Retina (tissue), 1 donor: Measurements from ENCODE around the gene PON1.

Experiments
- DNase-seq: peaks from one replicate; pipeline ENCODE4 v3.0.0-alpha.2; 2016

The PON1 gene

DNA sequence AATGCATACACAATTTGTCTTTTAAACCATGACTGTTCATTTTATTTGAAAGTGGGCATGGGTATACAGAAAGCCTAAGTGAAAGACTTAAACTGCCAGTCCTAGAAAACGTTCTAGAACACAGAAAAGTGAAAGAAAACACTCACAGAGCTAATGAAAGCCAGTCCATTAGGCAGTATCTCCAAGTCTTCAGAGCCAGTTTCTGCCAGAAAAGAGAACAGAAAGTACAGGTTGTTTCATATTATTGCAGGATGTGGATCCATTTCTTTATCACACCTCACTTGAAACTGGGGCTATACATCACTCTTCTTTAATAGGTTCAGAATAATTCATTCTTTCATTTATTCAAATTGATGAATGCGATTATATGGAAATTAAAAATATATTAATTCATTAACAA, 7.7 kb downstream of the PON1 start:
- DNase-seq, result no peak

DNA sequence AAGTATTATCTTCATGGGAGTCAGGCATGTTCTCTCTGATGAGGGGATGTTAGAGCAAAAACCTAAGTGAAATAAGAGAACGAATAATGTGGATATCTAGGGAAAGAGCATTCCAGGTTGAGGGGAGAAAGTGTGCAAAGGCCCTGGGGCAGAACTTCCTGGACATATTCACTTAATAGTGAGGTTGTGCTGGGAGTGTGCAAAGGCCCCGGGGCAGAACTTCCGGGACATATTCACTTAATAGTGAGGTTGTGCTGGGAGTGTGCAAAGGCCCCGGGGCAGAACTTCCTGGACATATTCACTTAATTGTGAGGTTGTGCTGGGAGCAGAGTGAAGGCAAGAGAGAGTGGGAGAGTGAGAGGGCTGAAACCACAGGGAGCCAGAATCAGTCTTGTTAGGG, 11.8 kb downstream of the PON1 start:
- DNase-seq, result no peak

DNA sequence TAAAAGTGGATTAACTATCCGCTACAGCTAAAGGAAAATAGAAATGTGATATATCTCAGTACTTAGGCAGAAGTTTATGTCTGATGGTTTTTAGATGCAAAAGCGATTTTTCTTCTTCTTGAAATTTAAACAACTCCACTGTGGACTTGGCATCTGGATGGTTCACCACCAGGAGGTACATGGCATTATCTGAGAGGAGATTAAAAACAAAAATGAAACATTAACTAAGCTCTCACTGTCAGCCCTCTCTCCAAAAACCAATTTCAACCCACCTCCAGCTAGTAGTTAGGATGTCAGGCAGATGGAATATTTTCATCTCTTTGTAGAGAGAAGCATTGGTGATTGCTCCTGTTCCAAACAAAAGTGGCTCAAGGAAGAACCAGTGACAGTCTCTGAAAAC, 12.9 kb downstream of the PON1 start:
- no peak for DNase-seq

DNA sequence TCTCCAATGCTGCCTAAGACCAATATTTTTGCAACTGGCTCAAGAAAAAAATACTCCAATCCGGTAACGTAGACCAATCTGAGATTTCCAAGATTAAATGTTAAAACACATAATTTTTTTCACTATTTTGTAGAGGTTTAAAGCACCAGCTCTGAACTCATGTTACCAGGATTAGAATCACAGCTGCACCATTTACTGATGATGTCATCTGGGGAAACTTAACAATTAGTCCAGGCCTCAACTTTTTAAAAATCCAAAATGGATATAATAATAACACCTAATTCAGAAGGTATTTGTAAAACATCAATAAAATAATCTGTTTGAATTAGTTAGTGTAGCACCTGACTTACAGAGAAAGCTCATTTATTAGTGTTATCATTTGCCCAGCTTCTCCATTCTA, 14.4 kb downstream of the PON1 start:
- no peak for DNase-seq

DNA sequence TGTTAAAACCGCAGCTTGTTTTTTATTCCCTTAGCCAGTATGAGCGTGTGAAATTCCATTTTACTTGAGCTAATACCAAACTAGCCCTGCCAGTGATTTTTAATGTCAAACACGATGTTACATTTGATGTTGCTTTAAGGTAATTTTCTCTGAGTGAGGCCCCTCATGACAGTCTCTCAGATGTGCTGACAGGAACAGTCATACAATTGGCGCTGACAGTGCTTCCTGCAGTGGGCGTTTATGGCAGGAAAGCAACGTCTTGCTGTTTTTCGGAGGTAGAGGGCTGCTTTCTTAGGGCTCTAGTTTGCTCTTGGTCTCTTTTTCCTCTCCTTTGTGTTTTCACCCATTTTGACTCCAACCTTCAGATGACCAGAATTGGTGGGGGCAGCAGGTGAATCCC, 19.3 kb downstream of the PON1 start:
- DNase-seq, result no peak

DNA sequence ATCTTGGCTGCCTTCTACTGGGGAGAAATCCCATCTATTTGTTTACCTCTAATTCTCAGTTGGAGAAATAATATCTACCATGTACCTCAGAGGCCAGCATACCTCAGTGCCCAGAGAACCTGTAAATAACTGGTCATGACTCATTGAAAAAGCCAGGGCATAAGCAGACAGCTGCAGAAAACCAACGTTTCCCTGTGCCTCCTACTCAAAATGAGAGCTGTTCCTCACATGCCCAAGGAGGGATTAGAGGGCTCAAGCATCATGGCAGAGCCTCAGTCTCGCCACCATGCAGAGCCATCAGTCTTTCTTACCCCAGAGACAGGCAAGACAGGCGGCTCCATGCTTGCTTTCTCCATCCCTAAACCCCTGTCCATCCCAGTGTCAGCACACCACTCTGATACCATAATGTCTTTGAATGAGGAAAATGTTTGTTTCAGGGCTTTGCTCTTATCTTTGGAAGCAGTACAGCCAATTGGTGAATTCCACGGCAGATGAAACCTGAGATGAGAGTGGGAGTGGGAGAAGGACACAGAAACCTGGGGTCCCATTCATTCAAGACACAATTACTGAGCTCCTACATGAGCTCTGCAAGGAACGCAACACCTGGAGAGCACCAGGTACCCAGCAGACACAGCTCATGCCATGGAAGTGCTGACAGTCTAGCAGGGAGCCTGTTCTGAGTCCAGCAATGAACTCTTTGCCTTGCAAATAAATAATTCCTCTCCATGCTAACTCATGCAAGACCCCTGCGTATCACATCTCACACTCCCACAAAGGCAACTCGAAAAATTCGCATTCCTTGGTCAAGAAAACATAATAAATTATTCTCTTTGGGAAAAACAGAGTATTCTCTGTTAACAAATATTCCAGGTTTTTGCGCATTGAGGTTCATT, 21.1 kb downstream of the PON1 start:
- no peak for DNase-seq

DNA sequence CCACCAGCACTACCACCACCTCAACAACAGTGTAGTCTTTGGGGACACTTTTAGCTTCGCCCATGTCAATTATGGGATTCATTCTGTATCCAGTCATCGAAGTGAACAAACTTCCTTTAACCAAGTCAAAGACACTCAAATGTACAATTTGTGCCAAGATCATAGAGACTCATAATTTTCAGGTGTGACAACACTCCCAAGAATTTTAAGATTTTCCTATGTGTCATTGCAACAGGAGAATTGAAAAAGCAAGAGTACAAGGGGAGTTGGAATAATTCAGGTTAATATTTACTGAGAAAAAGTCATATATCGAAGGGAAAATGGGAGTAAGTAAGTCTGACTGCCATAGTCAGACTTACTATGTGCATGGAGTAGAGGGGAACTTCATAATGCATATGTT, 26.2 kb downstream of the PON1 start:
- no peak for DNase-seq

DNA sequence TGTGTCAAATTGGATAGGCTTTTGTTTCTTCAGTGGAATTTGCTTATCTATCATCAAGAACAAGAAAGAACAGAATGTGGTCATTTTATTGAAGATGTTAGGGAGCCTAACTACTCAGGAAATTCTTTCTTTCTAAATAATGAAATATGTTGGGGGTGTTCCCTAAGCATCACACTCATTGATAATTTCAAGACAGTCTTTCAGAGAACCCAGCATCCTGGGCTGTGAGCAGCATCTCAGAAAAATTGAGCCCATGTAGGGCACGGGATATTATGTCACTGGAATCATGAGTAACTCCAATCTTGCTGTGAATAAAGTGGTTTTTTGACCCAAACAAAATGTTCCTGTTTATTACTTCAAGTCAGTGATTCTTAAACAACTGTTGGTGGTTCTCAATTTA, 27.3 kb downstream of the PON1 start:
- DNase-seq, result no peak

DNA sequence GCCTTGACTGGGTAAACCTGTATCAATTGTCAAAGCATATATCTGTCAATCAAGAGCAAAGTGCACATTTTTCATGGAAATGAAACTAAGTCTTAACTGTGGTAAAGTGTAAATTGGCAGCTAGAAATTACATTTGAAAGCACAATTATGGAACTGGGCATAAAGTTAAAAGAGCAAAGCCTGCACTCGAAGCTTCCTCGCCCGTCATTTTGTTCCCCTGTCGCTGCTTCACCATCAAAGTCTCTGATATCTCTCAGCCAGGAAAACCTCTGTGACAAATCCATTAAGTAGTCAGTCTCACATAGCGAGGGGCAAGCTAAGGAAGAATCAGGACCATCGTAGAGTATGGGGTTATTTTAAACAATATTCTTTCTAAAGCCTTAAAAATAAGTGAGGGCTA, 27.9 kb downstream of the PON1 start:
- no peak for DNase-seq

DNA sequence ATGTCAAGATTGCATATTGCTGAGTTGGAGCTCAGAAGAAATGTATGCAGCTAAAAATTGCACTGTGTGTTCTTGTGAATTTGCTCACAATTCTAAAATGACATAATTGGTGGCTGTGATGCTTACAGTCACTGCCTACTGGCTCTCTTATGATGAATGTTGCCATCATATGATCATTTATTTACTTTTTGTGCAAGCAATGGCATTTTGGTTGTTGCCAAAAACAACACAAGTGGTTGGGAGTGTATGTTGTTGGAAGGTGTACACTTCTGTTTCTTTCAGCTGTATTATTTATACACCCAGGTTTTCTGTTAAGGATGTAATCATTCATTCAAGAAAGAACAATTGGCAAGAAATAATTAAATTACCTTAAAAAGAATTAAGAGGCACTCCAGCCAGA, 28.9 kb downstream of the PON1 start:
- no peak for DNase-seq

DNA sequence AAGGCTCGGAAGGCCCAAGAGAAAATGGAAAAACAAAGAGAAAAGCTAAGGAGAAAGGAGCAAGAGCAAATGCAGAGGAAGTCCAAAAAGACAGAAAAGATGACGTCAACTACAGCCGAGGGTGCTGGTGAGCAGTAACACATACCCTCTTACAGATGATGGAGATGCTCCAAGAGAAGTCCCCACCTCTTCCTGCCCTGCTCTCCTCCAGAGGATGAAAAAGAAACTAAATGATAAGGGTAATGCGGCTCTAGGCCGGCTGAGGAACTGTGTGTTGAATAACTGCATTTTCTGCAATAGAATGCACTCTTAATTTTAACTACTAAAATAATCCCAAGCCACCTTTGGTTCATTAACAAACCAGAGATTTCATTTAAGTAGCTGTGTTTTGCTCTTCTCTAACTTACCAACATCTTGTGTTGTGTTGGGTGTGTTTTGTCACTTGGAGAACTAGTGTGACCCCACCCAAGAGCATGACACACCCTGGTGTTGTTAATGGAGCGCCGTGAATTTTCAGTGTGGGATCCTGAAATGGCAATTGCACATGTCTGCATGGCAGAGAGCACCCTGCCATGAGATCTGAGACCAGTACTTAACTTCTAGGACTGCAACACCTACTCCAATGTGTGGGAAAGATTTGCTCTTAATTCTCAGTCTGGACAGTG, 34.0 kb downstream of the PON1 start:
- DNase-seq, result no peak

DNA sequence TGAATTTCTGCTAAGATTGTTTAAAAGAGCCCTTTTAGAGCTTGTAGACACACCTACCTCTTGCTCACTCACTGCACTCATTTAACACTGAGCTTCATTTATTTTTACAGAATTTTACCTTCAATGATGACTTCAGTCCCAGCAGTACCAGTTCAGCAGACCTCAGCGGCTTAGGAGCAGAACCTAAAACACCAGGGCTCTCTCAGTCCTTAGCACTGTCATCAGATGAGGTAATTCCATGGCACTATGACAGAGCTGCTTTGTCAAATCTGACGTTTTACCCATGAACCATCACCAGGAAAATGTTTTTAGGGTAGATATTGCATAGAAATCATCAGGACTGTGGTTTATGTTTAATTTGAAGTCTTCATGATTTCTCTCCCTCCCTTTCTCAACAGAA, 38.2 kb downstream of the PON1 start:
- DNase-seq, result no peak

DNA sequence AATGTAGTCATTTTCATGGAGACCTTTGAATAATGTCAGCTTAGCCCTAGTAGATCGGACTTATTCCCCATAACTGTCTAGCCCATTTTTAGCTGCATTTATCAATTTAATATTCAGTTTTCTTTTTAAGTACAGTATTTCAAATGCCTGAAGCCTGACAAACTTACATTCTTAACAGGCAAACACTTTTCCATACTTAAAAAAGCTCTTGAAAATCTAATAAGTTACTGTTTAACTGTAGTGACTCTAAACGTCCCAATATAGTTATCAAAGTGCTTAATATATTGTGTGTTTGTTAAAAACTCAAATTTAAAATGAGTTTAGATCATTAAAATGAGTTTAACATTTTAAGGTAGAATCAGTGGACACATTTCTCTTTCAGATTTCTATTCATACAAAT, 44.9 kb downstream of the PON1 start:
- no peak for DNase-seq

DNA sequence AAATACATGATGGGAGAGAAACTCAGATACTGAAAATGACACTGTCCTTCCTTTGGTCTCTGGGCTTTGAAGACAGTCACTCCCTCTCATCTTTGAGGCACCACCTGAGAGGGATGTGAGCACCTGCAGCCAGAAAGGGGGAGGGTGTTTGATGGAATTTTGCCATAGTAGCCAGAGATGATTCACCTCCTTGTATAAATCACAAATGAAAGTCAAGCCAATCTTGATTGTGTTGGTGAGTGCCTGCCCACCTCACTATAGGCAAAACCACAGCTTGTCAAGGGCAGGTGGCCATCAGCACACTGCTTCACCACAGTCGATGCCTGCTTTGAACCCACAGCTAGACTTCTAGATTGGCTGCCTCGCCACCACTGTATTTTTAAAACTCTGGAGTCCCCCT, 48.2 kb downstream of the PON1 start:
- no peak for DNase-seq

DNA sequence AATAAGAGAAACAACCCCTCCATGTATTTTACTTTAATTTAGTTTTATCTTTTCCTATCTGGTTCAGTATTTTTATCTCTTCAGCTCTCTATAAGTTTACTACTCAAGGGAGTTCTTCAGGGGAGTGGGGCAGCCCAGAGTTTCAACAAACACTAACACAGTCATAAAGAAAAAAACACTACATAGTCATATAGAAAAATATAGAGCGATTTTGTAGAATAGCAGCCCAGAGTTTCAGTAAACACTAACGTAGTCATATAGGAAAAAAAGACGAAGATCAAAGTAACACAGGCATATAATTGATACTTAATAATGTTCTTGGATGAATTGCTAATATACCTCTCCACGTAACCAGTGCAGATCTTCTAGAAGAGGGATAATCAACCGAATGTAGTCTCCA, 54.7 kb downstream of the PON1 start:
- no peak for DNase-seq

DNA sequence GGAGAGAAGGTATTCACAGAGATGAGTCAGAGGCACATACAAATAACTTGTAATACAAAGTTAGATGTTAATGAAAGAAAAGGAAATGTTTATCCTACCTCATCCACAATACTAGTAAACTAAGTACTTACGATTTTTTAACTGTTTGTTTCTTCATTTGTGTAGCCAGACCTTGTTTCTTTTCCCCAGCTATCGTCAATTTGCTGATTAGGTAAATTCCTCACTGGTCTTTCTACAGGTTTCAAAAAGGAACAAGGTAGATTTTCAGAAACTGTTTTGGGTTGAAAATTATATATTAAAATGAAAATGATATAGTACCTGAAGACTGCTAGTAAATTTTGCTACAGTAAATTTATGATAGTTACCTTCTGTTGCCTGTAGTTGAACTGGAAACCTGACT, 56.6 kb downstream of the PON1 start:
- no peak for DNase-seq

DNA sequence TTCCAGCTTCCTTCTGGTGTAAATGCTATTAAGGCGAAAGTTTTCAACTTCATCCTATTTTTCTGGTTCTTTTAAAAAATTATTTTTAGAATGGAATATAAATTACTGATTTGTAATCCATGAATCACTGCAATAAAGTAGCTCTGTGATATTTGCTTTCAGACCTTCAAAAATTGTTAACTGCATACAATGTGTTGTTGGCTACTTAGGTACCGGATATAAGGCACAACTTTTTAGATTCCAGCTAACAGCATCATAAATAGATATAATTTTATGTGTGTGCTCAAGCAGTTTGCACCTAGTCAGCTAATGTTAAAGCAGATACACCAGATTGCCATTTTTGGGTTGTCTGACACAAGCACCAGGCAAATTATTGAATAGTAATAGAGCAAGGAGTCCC, 58.7 kb downstream of the PON1 start:
- no peak for DNase-seq

DNA sequence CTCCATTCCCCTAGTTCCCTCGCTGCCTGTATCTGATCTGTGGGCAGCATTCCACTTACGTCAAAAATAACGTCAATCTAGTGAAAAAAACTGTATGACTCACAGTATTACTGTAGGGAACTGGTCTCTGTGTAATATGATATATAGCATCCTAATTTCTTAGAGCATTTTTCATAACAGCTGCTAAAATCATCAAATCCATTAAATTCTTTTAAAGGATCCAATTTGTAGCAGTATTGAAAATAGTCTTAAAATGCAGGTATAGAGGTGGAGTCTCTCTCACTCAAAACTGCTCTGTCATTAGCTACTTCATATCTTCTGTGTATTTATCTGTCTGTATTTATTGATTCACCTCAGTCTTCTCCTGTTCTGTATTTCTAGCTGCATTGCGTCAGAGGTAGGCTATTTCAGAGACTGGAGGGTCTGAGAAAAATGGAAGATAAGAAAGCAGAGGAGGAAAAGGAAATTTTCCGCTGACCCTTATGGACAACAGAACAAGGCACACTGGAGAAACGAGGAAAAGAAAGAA, 59.9 kb downstream of the PON1 start:
- DNase-seq, result no peak

DNA sequence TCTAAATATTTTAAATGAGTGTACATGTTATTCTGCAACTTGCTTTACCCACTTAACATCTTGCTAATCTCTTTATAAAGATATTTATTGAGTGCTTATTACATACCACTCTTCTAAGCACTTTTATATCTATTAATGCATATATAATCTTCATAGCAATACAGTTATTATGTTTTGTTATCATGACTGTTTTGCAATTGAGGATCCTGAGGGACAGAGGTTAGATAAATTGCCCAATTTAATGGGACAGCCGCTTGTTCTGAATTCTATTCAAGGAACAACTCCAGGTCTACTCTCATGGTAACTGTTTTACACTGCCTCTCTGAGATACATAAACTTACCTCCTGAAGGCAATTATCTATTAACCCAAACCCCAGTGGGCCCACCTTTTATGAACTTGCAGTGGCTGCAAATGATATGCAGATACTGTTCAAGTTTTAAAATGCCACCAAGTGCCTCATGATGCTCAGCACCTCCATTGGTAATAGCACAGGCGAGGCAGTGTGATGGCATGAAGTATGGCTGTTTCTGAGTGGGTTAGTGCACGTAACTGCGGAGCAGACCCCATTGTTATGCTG, 60.5 kb downstream of the PON1 start:
- DNase-seq, result no peak

DNA sequence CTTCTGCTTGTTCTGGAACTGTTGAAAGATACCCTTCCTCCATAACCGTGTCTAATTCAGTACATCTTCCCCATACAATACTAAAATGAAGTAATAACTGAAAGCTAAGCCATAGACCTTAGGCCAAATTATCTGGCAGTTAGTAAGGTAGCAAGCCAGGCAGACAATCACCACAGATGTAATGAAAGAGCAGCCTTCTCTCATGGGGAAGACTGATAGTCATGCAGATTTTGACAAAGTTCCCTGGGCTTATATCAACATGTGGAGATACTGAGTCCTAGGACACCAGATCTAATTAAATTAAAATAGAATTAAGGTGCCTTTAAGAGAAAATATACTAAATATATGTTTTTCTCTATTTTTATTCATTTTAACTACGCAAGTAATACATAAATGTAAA, 61.5 kb downstream of the PON1 start:
- DNase-seq, result no peak

DNA sequence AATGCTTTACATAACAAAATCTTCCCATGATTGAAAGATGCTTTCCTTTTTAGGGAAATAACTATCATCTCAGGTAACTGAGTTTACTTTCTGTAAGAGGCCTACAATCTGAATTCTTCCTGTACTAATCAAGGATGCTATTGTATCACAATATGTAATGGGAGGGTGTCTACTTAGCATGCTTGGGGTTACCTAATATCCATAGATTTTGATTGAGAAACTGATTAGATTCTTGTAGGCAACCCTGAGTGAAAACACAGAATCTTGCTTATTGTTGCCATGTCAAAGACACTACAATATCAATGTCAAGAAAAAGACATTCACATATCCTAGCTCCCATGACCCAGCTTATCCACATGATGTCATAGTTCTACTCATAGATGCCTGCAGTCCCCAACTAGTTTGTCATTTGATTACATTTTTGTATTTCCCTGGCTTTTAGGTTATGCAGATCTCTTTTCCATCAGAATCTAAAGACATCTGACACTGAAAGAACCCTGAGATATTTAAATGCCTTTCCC, 62.4 kb downstream of the PON1 start:
- DNase-seq, result no peak

DNA sequence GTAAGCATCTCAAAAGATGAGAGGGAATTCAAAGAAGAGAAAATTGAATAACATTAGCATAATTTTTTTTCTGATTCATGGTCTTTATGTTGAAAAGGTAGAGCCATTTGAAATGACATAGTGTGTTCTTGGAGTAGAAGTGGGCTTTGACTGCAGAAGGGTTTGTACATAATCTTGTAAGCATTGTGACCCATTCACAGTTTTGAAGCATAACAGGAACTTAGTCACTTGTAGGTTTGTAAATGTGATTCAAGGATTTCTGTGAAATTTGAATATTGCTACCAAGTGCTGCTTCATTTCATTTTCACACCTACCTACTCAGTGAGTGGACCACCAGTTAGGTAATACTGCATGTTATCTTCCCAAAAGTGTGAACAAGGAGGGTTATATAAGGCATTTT, 68.6 kb downstream of the PON1 start:
- no peak for DNase-seq

DNA sequence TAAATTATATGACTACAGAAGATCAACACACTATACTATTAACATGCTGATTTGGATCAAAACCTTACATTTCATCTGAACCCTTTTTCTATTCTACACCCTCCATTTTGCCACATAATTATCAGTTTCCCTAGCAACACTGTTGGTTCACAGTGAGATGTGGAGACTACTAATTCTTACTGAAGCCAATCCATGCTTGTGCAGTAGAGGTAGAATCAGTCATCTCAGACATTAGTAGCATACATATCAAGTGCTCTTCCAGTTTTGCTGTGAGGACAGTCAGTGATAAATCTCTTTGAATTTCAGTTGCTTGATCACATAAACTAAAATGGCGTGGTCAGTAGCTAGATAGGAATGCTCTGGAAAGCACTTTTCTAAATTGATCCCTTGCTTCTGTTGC, 70.3 kb downstream of the PON1 start:
- DNase-seq, result no peak

DNA sequence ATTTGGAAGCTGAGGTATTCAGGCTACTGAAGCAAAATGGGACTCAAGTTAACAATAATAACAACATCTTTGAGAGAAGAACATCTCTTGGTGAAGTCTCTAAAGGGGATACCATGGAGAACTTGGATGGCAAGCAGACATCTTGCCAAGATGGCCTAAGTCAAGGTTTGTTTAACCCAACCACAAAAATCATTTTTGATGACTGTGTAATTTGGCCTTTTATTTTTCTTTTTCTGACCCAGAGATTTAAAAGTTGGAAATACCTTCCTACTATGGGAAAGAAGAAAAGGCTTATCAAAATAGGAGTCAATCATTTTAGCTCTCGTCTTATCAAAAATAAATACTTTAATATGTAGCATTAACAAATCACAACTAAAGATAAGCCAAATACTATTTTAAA, 72.4 kb downstream of the PON1 start:
- DNase-seq, result no peak
